ENCODE results near the gene TUSC1.
"Not testable (repeated sequence)": the region's sequence is repeated elsewhere in the genome, so short reads cannot be mapped to it uniquely, and the experiment has no call there.

The TUSC1 gene
- total RNA-seq = 0.52 to 7.7 (median 4.2) reads per million in 18 experiments

DNA sequence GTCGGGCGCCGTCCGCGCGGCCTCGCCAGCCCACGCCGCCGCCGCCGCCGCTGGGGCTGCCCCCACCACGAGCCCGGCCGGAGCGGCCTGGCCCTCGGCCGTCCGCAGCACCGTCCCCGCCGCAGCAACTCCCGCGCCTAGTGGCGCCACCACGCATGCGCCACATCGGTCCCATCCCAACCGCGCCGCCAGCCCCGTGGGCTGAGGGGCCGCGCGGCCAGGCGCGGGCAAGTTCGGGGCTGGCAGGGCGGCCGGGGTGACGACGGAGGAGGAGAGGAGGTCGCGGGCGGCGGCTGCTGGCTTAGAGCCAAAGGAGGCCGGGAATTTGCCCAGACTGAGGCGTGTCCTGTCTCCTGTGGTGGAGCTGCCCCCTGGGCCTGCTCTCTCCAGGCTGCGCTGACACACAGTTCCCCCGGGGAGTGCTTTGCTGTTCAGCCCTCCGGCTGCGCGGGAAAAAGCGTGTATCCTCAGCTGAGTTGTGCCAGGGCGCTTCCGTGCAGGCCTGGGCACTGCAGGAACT is at the start of gene TUSC1:
Gene TUSC1 (minus strand): TSS at position 298 of the 520 bp plus-strand sequence. CDS start 132 bp downstream, at position 166.
- DNase-seq = peak; percentile 56 to 63

DNA sequence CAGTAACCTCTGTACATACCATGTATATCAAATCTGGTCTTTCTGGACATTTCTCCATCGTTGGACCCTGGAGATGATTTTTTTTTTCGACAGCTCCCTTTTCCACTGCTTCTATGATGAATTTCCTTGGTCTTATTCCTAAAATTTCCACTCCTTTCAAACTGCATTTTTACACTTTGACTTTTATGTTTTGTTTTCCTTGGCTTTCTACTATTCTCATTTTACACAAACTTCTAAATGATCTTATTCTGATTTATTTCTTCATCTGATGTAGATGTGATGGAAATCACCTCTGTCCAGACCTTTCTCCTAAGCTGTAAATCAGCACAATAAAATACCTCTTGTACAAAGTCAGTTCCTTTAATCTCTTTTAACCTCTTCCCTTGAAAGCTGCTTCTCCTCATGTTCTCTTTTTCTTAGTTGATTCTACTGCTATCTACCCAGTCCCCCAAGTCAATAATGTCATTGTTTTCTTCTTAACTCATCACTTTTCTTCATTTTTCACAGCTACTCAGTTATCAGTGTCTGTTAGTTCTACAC is 48.7 kb upstream of the TUSC1 start:
- DNase-seq = no peak

DNA sequence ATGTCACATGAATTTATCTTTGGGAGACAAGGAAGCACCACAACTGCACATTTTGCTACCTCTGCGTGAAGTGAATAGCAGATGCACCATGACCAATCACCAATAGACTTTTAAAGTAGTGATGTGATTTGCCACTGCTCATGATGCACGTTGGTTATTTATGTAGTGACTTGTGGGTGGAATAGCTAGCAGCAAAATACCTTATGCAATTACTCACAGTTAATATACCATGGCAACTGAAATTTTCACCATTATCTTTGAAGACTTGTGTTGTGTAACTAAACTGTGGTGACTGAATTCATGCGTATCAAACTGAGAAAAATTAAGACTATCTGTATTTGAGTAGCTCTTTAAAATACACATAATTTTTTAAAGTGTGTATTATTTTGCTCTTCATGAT is 46.2 kb upstream of the TUSC1 start:
- no peak for DNase-seq

DNA sequence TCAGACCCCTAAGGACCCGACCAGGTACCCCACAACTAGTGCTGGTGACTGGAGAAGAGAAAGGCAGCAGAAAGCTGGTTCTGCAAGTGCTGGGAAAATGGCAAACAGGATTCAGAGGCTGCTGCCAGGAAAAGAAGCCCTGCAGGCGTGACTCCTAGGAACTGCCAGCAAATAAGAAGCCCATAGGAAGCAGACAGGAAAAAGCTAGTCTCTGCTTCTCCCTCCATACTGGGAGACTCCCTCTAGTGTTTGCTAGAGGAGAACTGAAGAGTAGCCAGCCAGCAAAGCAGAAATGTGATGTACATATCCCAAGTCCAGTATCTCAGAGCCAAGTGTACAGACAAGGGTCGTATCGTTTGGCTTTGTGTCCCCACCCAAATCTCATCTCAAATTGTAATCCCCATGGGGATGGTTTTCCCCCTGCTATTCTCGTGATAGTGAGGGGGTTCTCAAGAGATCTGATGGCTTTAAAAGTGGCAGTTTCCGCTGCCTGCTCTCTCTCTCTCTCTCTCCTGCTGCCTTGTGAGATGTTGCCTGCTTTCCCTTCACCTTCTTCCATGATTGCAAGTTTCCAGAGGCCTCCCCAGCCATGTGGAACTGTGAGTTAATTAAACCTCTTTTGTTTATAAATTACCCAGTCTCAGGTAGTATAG is 38.1 kb upstream of the TUSC1 start:
- no peak for DNase-seq

GRCh38 chr9:25709941-25710340 is 31.7 kb upstream of the TUSC1 start:
- DNase-seq = no peak

GRCh38 chr9:25704800-25705199 is 26.6 kb upstream of the TUSC1 start:
- no peak for DNase-seq

GRCh38 chr9:25703701-25704357 is 25.6 kb upstream of the TUSC1 start:
- DNase-seq = no peak

- no peak for DNase-seq
Observed at GRCh38 chr9:25702536-25702935, 24.3 kb upstream of the TUSC1 start.

- DNase-seq = not testable (repeated sequence)
Observed at GRCh38 chr9:25700899-25701298, 22.7 kb upstream of the TUSC1 start.

DNA sequence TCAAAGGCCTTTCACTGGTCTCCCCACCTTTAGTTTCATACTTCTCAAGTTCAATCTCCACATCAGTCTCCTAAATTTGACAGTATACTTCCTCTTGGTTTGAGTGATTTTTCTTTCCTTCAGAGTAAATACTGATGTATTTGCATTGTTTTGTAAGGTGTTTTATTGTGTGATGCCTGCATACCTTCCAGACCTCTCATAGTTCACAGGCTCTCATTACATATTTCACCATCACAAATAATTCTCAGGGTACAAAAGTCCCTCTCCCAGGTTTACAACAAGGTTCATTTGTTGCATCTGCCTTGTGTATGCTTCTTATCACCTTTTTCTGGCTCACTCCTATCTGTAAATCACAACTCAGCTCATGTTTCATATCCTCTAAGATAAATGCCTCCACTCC is 22.2 kb upstream of the TUSC1 start:
- DNase-seq = no peak

GRCh38 chr9:25691786-25692185 is 13.5 kb upstream of the TUSC1 start:
- DNase-seq = no peak

DNA sequence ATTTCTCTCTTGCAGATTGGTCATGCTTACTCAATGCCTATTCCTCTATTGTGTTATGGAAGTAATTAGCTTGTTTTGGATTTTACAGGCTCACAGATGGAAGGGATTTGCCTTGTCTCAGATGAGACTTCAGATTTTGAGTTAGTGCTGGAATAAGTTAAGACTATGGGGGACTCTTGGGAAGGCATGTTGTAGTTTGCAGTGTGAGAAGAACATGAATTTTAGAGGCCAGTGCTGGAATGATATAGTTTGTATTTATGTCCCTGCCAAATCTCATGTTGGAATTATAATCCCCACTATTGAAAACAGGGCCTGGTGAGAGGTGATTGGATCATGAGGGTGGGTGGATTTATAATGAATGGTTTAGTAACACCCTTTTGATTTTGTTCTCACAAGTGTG is 6.1 kb upstream of the TUSC1 start:
- no peak for DNase-seq

DNA sequence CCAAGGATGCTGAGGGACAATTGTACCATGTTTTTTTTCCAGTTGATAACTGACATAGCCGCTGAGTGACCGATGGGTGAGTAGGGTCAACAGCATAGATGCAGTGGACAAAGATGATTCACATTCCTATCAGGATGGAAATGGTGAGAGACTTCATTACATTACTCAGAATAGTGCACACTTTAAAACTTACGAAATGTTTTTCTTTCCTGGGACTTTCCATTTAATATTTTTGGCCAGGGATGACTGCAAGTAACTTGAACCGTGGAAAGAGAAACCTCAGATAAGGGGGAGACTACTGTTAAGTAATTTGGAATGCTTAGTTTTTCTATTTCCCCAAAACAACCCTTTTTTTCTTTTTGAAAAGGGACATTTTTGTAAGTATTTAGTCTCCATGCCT is 3.0 kb upstream of the TUSC1 start:
- DNase-seq = no peak

DNA sequence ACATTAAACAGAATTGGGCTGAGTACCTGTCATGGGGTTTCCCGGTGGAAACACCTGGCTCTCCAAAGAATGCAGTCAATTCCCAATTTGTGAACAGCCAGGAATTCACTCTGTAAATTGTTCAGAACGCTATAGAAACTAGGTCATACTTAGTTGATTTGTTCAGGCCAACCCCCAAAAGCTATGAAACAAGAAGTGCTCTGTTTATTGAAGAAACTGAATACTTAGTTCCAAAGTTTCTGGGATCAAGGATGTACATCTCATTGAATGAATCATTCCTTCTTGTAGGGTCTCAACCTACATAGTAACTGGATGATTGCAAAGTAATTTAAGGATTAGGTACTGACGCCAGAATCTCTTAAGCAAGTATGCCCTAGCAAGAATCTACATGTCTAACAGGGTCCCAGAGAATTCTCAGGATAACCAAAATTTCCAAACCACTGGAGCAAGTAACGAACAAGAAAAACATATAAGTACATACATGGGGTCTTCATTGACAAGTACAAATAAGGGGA is 659 bp upstream of the TUSC1 start:
- DNase-seq = no peak

GRCh38 chr9:25677301-25678146 is 720 bp downstream of the TUSC1 start:
- DNase-seq = peak; percentile 40 to 57

- DNase-seq = not testable (repeated sequence)
Observed at GRCh38 chr9:25675858-25676257, 2.4 kb downstream of the TUSC1 start.

DNA sequence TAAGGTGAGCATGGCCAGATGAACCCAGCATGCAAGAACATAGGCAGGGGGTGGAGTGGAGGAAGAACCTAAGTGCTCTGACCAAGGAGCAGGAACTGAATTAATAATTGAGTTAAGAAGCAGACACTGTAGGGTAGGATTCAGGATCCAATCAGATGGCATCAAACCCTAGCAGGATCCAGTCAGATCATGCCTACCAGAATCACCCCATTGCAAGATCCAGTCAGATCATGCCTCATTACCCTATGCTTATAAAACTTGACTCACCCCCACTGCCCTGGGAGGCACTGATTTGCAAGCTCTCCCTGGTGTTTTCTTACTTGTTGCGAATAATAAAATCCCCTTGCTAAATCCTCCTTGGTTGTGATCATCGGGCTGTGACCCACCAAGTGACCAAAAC is 19.7 kb downstream of the TUSC1 start:
- DNase-seq = no peak

GRCh38 chr9:25654417-25654816 is 23.8 kb downstream of the TUSC1 start:
- DNase-seq = no peak

- no peak for DNase-seq
Observed at GRCh38 chr9:25648116-25648515, 30.1 kb downstream of the TUSC1 start.

GRCh38 chr9:25636026-25636425 is 42.2 kb downstream of the TUSC1 start:
- no peak for DNase-seq

DNA sequence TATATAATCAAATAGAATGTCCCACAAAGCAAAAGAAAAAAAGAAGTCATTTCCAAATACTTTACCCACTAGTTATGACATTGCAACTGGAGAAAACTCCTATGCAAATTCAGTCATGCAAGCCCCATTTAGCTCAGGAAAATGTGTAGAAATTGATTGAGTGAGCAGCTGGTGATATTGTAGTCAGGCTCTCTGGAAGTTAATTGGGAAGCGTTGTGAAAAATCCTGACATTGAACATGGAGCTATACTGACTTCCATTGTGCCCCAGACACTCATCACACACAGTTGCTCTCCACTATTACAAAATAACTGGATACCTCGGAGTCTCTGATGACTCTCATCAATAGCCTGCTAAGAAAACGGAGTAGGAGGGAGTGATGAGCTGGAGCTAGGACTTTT is 49.0 kb downstream of the TUSC1 start:
- DNase-seq = no peak
